Measurements from ENCODE around the gene SMC4. TPM values are rescaled to one million over a fixed set of nuclear protein-coding genes. Genes with fewer than 3 reads are reported as not detected.

Gene SMC4
- total and polyA plus RNA-seq, 11 donors, result 14.0 to 27.3 (median 18.4) TPM

GRCh38 chr3:160434071-160434470, 34.6 kb downstream of the SMC4 start:
- intact Hi-C loops (cut with DNase I), result no loop called here
- no peak overlapping the region for H3K27ac ChIP-seq
- ATAC-seq (no peak), DNase-seq (no peak)
- H3K9me3 ChIP-seq, result no peaks in the 10 kb centered on the region
- no peak overlapping the region for H3K4me3 ChIP-seq
- no peaks in the 10 kb centered on the region for H3K27me3 ChIP-seq
- WGBS, 4 donors, result 71 to 79% (median 74%) methylated on average over 2 of the region's 2 CpGs
- H3K4me1 ChIP-seq, result no peaks in the 10 kb centered on the region
- peaks cover 0 to 73% (median 63%) of the 10 kb centered on the region in 9 donors for H3K36me3 ChIP-seq
- TF ChIP-seq CTCF (IDR thresholded peaks at IDR 0.05), result no peak
- no peak for TF ChIP-seq POLR2A (IDR thresholded peaks at IDR 0.05)

GRCh38 chr3:160435095-160435494, 35.6 kb downstream of the SMC4 start:
- Histone ChIP-seq H3K27me3 (no peaks in the 10 kb centered on the region), H3K9me3 (no peaks in the 10 kb centered on the region), H3K36me3 (peaks cover 0 to 63% (median 52%) of the 10 kb centered on the region in 9 donors), H3K4me3 (no peak overlapping the region), H3K4me1 (no peaks in the 10 kb centered on the region), H3K27ac (no peak overlapping the region)
- intact Hi-C loops (cut with DNase I), result no loop called here
- no peak for ATAC-seq
- 79 to 98% (median 91%) methylated on average over 2 of the region's 2 CpGs for WGBS, 4 donors
- DNase-seq, result no peak
- TF ChIP-seq POLR2A (IDR thresholded peaks at IDR 0.05) (no peak), CTCF (IDR thresholded peaks at IDR 0.05) (no peak)

- H3K36me3 ChIP-seq, result peaks cover 0 to 57% (median 46%) of the 10 kb centered on the region in 9 donors
- no peak overlapping the region for H3K4me3 ChIP-seq
- no peak for DNase-seq
- TF ChIP-seq POLR2A (IDR thresholded peaks at IDR 0.05), result no peak
- no peak for TF ChIP-seq CTCF (IDR thresholded peaks at IDR 0.05)
- H3K9me3 ChIP-seq, result no peaks in the 10 kb centered on the region
- H3K27me3 ChIP-seq, result no peaks in the 10 kb centered on the region
- H3K27ac ChIP-seq, result no peak overlapping the region
- no peak for ATAC-seq
- intact Hi-C loops (cut with DNase I), result no loop called here
- 88 to 97% (median 91%) methylated on average over 1 of the region's 1 CpG for WGBS, 4 donors
- H3K4me1 ChIP-seq, result no peaks in the 10 kb centered on the region
Observed at GRCh38 chr3:160435747-160436146, 36.3 kb downstream of the SMC4 start.

- H3K27me3 ChIP-seq, result no peaks in the 10 kb centered on the region
- peaks cover 0 to 43% (median 33%) of the 10 kb centered on the region in 9 donors for H3K36me3 ChIP-seq
- no peaks in the 10 kb centered on the region for H3K4me1 ChIP-seq
- ATAC-seq, result no peak
- H3K4me3 ChIP-seq, result no peak overlapping the region
- intact Hi-C loops (cut with DNase I), result no loop called here
- no peaks in the 10 kb centered on the region for H3K9me3 ChIP-seq
- no peak for TF ChIP-seq CTCF (IDR thresholded peaks at IDR 0.05)
- no peak for TF ChIP-seq POLR2A (IDR thresholded peaks at IDR 0.05)
- WGBS, 4 donors, result 74 to 94% (median 93%) methylated on average over 5 of the region's 5 CpGs
- no peak for DNase-seq
- no peak overlapping the region for H3K27ac ChIP-seq
Observed at GRCh38 chr3:160437083-160437455, 37.6 kb downstream of the SMC4 start.

All from heart left ventricle (tissue), 16 donors.